ENCODE results near the gene MTHFD1L. TPM values are rescaled to one million over a fixed set of nuclear protein-coding genes. Genes with fewer than 3 reads are reported as not detected.

Gene MTHFD1L
- total RNA-seq, 2 experiments from 2014 or later, result 103 to 129 TPM

GRCh38 chr6:150971219-150971618 lies 105.7 kb downstream of the MTHFD1L start:
- Mint-ChIP-seq H3K27me3 (no peaks in the 10 kb centered on the region), H3K4me1 (no peaks in the 10 kb centered on the region), H3K4me3 (no peak overlapping the region), H3K36me3 (ENCODE audit: low read depth) (peaks cover 67% of the 10 kb centered on the region), H3K27ac (no peak overlapping the region), H3K9me3 (ENCODE audit: low read depth) (peaks cover 2% of the 10 kb centered on the region)
- POLR2A ChIA-PET, result no interaction called here
- intact Hi-C loops (cut with DNase I, micrococcal nuclease), result no loop called here
- DNase-seq (no peak), ATAC-seq (no peak)
- CTCF ChIA-PET, result interaction anchor here (0.7 kb wide), 1 partner anchor 426 kb away, joined by 3 read pairs; no protein-coding TSS in a partner anchor

GRCh38 chr6:150975136-150975535 lies 109.6 kb downstream of the MTHFD1L start:
- no peaks in the 10 kb centered on the region for H3K27me3 Mint-ChIP-seq
- DNase-seq (no peak), ATAC-seq (no peak)
- peaks cover 64% of the 10 kb centered on the region for H3K36me3 Mint-ChIP-seq (ENCODE audit: low read depth)
- intact Hi-C loops (cut with DNase I, micrococcal nuclease), result no loop called here
- no peak overlapping the region for H3K27ac Mint-ChIP-seq
- H3K4me3 Mint-ChIP-seq, result no peak overlapping the region
- POLR2A ChIA-PET, result no interaction called here
- H3K4me1 Mint-ChIP-seq, result no peaks in the 10 kb centered on the region
- CTCF ChIA-PET, result interaction anchor here (0.9 kb wide), 1 partner anchor 349 kb away, joined by 3 read pairs; no protein-coding TSS in a partner anchor
- peaks cover 2% of the 10 kb centered on the region for H3K9me3 Mint-ChIP-seq (ENCODE audit: low read depth)

GRCh38 chr6:150977281-150977680 lies 111.8 kb downstream of the MTHFD1L start:
- no peak for ATAC-seq
- no peaks in the 10 kb centered on the region for H3K4me1 Mint-ChIP-seq
- H3K4me3 Mint-ChIP-seq, result no peak overlapping the region
- no peak for DNase-seq
- no peaks in the 10 kb centered on the region for H3K27me3 Mint-ChIP-seq
- H3K27ac Mint-ChIP-seq, result no peak overlapping the region
- CTCF ChIA-PET, result no interaction called here
- peaks cover 66% of the 10 kb centered on the region for H3K36me3 Mint-ChIP-seq (ENCODE audit: low read depth)
- POLR2A ChIA-PET, result no interaction called here
- intact Hi-C loops (cut with DNase I, micrococcal nuclease), result no loop called here
- peaks cover 2% of the 10 kb centered on the region for H3K9me3 Mint-ChIP-seq (ENCODE audit: low read depth)

- no peak for DNase-seq
- H3K9me3 Mint-ChIP-seq (ENCODE audit: low read depth), result no peaks in the 10 kb centered on the region
- H3K36me3 Mint-ChIP-seq (ENCODE audit: low read depth), result peaks cover 62% of the 10 kb centered on the region
- H3K4me1 Mint-ChIP-seq, result no peaks in the 10 kb centered on the region
- no peak overlapping the region for H3K27ac Mint-ChIP-seq
- CTCF ChIA-PET, result no interaction called here
- intact Hi-C loops (cut with DNase I, micrococcal nuclease), result no loop called here
- no peaks in the 10 kb centered on the region for H3K27me3 Mint-ChIP-seq
- no peak for ATAC-seq
- no peak overlapping the region for H3K4me3 Mint-ChIP-seq
- POLR2A ChIA-PET, result no interaction called here
These were observed 113.1 kb downstream of the MTHFD1L start for GRCh38 chr6:150978624-150979023.

GRCh38 chr6:150979826-150980350 lies 114.4 kb downstream of the MTHFD1L start:
- no peak for DNase-seq
- Mint-ChIP-seq H3K36me3 (ENCODE audit: low read depth) (peaks cover 55% of the 10 kb centered on the region), H3K27ac (no peak overlapping the region), H3K27me3 (no peaks in the 10 kb centered on the region), H3K4me3 (no peak overlapping the region), H3K4me1 (no peaks in the 10 kb centered on the region), H3K9me3 (ENCODE audit: low read depth) (no peaks in the 10 kb centered on the region)
- ATAC-seq, result no peak
- POLR2A ChIA-PET, result no interaction called here
- CTCF ChIA-PET, result interaction anchor here (1.7 kb wide), 1 partner anchor 345 kb away, joined by 4 read pairs; no protein-coding TSS in a partner anchor
- intact Hi-C loops (cut with DNase I, micrococcal nuclease), result no loop called here

GRCh38 chr6:150981095-150981494 lies 115.6 kb downstream of the MTHFD1L start:
- no peaks in the 10 kb centered on the region for H3K27me3 Mint-ChIP-seq
- H3K9me3 Mint-ChIP-seq (ENCODE audit: low read depth), result no peaks in the 10 kb centered on the region
- no peak overlapping the region for H3K4me3 Mint-ChIP-seq
- peaks cover 53% of the 10 kb centered on the region for H3K36me3 Mint-ChIP-seq (ENCODE audit: low read depth)
- intact Hi-C loops (cut with DNase I, micrococcal nuclease), result no loop called here
- no peak overlapping the region for H3K27ac Mint-ChIP-seq
- POLR2A ChIA-PET, result interaction anchor here (0.6 kb wide), 1 partner anchor 44 kb away, joined by 3 read pairs; no protein-coding TSS in a partner anchor
- H3K4me1 Mint-ChIP-seq, result no peaks in the 10 kb centered on the region
- CTCF ChIA-PET, result no interaction called here
- ATAC-seq (no peak), DNase-seq (no peak)

- intact Hi-C loops (cut with DNase I, micrococcal nuclease), result no loop called here
- H3K27ac Mint-ChIP-seq, result no peak overlapping the region
- H3K36me3 Mint-ChIP-seq (ENCODE audit: low read depth), result peaks cover 48% of the 10 kb centered on the region
- ATAC-seq (no peak), DNase-seq (no peak)
- CTCF ChIA-PET, result no interaction called here
- H3K9me3 Mint-ChIP-seq (ENCODE audit: low read depth), result no peaks in the 10 kb centered on the region
- POLR2A ChIA-PET, result no interaction called here
- peaks cover 4% of the 10 kb centered on the region for H3K4me1 Mint-ChIP-seq
- H3K27me3 Mint-ChIP-seq, result no peaks in the 10 kb centered on the region
- no peak overlapping the region for H3K4me3 Mint-ChIP-seq
These were observed 116.2 kb downstream of the MTHFD1L start for GRCh38 chr6:150981669-150982068.

- DNase-seq (peak; percentile 75), ATAC-seq (peak; percentile 95)
- CTCF ChIA-PET, result interaction anchor here (0.6 to 1.9 kb wide), 4 partner anchors 17 to 347 kb away, joined by 3 to 10 read pairs (median 3); no protein-coding TSS in a partner anchor
- POLR2A ChIA-PET, result interaction anchor here (0.6 kb wide), 2 partner anchors 36 to 101 kb away, joined by 3 to 4 read pairs; no protein-coding TSS in a partner anchor
- H3K27ac Mint-ChIP-seq, result peak overlapping the region; percentile 94
- H3K27me3 Mint-ChIP-seq, result no peaks in the 10 kb centered on the region
- peak overlapping the region; percentile 32 for H3K4me3 Mint-ChIP-seq
- intact Hi-C loops (cut with DNase I, micrococcal nuclease), result loop anchor here in 1 of 2 experiments (1.0 to 2.0 kb wide), 2 partner anchors 121 to 297 kb away; no protein-coding TSS in a partner anchor
- H3K4me1 Mint-ChIP-seq, result peaks cover 15% of the 10 kb centered on the region
- peaks cover 2% of the 10 kb centered on the region for H3K9me3 Mint-ChIP-seq (ENCODE audit: low read depth)
- peaks cover 37% of the 10 kb centered on the region for H3K36me3 Mint-ChIP-seq (ENCODE audit: low read depth)
These were observed 121.9 kb downstream of the MTHFD1L start for GRCh38 chr6:150987371-150987828.

GRCh38 chr6:150987855-150988464 lies 122.5 kb downstream of the MTHFD1L start:
- Mint-ChIP-seq H3K27ac (peak overlapping the region; percentile 94), H3K4me1 (peaks cover 15% of the 10 kb centered on the region), H3K9me3 (ENCODE audit: low read depth) (peaks cover 3% of the 10 kb centered on the region), H3K4me3 (no peak overlapping the region), H3K36me3 (ENCODE audit: low read depth) (peaks cover 40% of the 10 kb centered on the region), H3K27me3 (no peaks in the 10 kb centered on the region)
- DNase-seq (no peak), ATAC-seq (no peak)
- POLR2A ChIA-PET, result interaction anchor here (0.6 kb wide), 1 partner anchor 101 kb away, joined by 3 read pairs; no protein-coding TSS in a partner anchor
- CTCF ChIA-PET, result interaction anchor here (0.5 to 1.9 kb wide), 6 partner anchors 17 to 1110 kb away, joined by 3 to 10 read pairs (median 3); no protein-coding TSS in a partner anchor
- intact Hi-C loops (cut with DNase I, micrococcal nuclease), result loop anchor here in 1 of 2 experiments (1.0 to 2.0 kb wide), 2 partner anchors 121 to 296 kb away; no protein-coding TSS in a partner anchor

- Mint-ChIP-seq H3K27me3 (no peaks in the 10 kb centered on the region), H3K9me3 (ENCODE audit: low read depth) (peaks cover 6% of the 10 kb centered on the region), H3K27ac (no peak overlapping the region), H3K4me3 (no peak overlapping the region), H3K36me3 (ENCODE audit: low read depth) (peaks cover 53% of the 10 kb centered on the region), H3K4me1 (peaks cover 12% of the 10 kb centered on the region)
- intact Hi-C loops (cut with DNase I, micrococcal nuclease), result no loop called here
- ChIA-PET POLR2A (no interaction called here), CTCF (interaction anchor here (1.4 kb wide), 1 partner anchor 23 kb away, joined by 4 read pairs; no protein-coding TSS in a partner anchor)
- ATAC-seq, result no peak
- no peak for DNase-seq
These were observed 126.0 kb downstream of the MTHFD1L start for GRCh38 chr6:150991487-150991886.

- ChIA-PET POLR2A (no interaction called here), CTCF (no interaction called here)
- Mint-ChIP-seq H3K36me3 (ENCODE audit: low read depth) (peaks cover 57% of the 10 kb centered on the region), H3K27me3 (no peaks in the 10 kb centered on the region), H3K4me1 (peaks cover 8% of the 10 kb centered on the region), H3K4me3 (no peak overlapping the region), H3K9me3 (ENCODE audit: low read depth) (peaks cover 6% of the 10 kb centered on the region), H3K27ac (no peak overlapping the region)
- ATAC-seq, result no peak
- no peak for DNase-seq
- intact Hi-C loops (cut with DNase I, micrococcal nuclease), result no loop called here
These were observed 126.8 kb downstream of the MTHFD1L start for GRCh38 chr6:150992262-150992661.

GRCh38 chr6:150992703-150993102 lies 127.2 kb downstream of the MTHFD1L start:
- H3K27ac Mint-ChIP-seq, result no peak overlapping the region
- H3K4me1 Mint-ChIP-seq, result peaks cover 3% of the 10 kb centered on the region
- H3K9me3 Mint-ChIP-seq (ENCODE audit: low read depth), result peaks cover 6% of the 10 kb centered on the region
- no peak for ATAC-seq
- CTCF ChIA-PET, result no interaction called here
- no peak overlapping the region for H3K4me3 Mint-ChIP-seq
- POLR2A ChIA-PET, result no interaction called here
- no peaks in the 10 kb centered on the region for H3K27me3 Mint-ChIP-seq
- peaks cover 57% of the 10 kb centered on the region for H3K36me3 Mint-ChIP-seq (ENCODE audit: low read depth)
- intact Hi-C loops (cut with DNase I, micrococcal nuclease), result no loop called here
- no peak for DNase-seq
